Measurements from ENCODE around the gene FAM131C.

Gene FAM131C

DNA sequence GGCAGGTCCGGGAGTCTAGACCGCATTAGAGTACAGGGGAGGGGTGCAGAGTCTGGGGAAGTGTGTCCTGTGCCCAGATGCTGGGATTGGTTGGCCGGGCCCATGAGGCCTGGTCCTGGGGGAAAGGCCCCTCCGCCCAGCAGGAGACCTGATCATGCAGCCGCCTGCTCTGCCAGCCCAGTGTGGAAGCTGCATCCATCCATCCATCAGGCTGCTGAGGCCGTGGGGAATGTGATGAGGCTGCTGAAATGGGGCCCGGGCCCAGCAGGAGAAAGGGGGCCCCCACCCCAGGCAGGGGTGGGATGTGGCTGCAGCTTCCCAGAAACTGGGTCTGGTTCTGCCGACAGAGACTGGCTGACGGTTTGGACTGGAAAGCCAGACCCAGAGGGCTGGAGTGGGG, 45.3 kb upstream of the FAM131C start:
- no peak for FAIRE-seq
- no peak for DNase-seq (ENCODE audit: insufficient read length, low spot score)
- TF ChIP-seq, protein P1, sequence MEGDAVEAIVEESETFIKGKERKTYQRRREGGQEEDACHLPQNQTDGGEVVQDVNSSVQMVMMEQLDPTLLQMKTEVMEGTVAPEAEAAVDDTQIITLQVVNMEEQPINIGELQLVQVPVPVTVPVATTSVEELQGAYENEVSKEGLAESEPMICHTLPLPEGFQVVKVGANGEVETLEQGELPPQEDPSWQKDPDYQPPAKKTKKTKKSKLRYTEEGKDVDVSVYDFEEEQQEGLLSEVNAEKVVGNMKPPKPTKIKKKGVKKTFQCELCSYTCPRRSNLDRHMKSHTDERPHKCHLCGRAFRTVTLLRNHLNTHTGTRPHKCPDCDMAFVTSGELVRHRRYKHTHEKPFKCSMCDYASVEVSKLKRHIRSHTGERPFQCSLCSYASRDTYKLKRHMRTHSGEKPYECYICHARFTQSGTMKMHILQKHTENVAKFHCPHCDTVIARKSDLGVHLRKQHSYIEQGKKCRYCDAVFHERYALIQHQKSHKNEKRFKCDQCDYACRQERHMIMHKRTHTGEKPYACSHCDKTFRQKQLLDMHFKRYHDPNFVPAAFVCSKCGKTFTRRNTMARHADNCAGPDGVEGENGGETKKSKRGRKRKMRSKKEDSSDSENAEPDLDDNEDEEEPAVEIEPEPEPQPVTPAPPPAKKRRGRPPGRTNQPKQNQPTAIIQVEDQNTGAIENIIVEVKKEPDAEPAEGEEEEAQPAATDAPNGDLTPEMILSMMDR (IDR thresholded peaks at IDR 0.05; ENCODE audit: insufficient read depth, missing control alignments) = no peak

DNA sequence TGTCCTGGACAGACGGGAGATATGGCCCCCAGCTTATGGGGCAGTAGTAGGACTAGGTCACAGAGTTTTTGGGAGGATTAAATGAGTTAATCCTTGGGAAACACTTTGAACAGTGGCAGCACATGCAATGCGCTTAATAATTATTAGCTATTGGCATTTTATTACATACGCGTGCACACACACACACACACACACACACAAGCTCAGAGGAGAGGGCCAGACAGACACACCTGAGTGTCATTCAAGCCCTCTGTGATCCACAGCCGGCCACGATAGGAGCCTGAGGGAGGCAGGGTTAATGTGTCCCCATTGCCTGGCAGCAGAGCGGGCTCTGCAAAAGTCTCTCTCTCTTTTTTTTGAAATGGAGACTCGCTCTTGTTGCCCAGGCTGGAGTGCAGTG, 44.5 kb upstream of the FAM131C start:
- TF ChIP-seq, protein P1 (IDR thresholded peaks at IDR 0.05; ENCODE audit: insufficient read depth, missing control alignments) = no peak
- no peak for FAIRE-seq
- no peak for DNase-seq (ENCODE audit: insufficient read length, low spot score)

DNA sequence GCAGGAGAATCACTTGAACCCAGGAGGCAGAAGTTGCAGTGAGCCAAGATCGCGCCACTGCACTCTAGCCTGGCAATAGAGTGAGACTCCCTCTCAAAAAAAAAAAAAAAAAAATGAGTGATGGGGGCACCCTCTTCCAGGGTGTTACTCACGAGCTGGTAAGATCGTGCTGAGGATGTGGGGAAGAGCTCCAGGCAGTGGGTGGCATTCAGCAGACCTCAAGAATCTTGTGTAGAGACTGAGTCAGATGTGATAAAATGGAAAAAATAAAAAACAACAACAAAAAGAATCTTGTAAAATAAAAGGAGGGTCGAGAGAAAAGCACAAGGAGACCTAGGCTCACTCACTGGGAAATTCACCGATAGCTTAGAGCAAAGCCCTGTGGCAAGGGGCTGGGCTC, 43.9 kb upstream of the FAM131C start:
- TF ChIP-seq, protein P1 (IDR thresholded peaks at IDR 0.05; ENCODE audit: insufficient read depth, missing control alignments) = no peak
- DNase-seq (ENCODE audit: insufficient read length, low spot score) (no peak), FAIRE-seq (no peak)

DNA sequence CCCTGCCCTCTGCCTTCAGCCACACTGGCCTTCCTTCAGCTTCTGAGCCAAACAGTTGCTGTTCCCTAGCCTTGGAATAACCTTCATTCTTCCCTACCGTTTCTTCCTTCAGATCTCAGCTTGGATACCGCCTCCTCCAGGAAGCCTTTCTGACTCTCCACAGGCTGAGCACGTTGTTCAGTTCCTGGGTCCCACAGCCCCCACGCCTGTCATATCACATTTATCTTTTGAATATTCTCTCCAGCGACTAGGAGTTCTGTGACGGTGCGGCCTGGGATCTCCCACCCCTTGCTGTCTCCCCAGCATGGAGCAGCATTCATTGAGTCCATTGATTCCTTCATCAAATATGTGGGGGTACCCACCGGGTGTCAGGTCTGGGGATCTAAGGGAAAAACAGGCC, 43.2 kb upstream of the FAM131C start:
- FAIRE-seq (no peak), DNase-seq (ENCODE audit: insufficient read length, low spot score) (no peak)
- TF ChIP-seq, protein P1 (IDR thresholded peaks at IDR 0.05; ENCODE audit: insufficient read depth, missing control alignments) = no peak

DNA sequence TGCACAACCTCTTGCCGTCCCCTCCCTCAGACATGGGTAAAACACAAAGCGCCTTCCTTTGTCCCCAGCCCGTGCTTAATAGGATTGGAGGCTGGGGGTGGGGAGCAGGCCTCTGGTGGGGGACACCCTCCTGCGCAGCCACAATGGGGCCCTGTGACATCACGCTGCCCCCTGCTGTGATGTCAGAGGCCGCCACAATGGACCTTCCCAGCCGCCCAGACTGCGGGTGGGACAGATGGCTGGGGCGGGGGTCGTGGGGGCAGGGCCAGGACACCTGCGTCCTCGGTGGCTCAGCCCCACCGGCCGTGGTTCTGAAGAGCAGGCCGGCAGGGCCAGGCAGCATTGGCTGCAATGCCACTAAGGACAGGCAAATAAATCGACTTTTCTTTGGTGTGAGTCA, 42.6 kb upstream of the FAM131C start:
- DNase-seq (ENCODE audit: insufficient read length, low spot score) (no peak), FAIRE-seq (no peak)
- TF ChIP-seq, protein P1 (IDR thresholded peaks at IDR 0.05; ENCODE audit: insufficient read depth, missing control alignments) = no peak

DNA sequence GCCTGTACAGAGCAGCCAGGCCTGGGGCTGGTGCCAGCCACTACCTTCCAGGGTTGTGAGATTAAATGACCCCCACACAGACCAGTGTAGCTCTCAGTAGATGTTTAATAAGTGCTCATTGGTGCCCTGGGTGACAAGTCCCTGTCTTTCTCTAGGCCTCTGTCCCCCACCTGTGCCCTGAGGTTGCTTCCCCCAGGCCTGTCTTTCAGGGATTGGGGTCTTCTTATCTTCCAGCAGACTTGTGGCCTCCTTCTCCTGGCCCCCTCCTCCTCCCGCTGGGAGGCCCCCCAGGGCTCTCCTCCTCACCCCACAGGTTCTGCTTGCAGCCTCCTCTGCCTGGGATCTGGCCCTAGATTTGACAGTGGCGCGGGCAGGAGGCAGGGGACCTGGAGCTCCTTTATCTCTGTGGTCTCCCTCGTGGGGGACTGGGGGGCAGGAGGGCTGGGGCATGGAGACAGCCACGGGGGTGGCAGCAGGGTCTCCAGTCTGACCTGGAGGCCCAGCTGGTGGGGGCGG, 42.1 kb upstream of the FAM131C start:
- FAIRE-seq = no peak
- no peak for DNase-seq (ENCODE audit: insufficient read length, low spot score)
- TF ChIP-seq, protein P1 (IDR thresholded peaks at IDR 0.05; ENCODE audit: insufficient read depth, missing control alignments) = no peak

DNA sequence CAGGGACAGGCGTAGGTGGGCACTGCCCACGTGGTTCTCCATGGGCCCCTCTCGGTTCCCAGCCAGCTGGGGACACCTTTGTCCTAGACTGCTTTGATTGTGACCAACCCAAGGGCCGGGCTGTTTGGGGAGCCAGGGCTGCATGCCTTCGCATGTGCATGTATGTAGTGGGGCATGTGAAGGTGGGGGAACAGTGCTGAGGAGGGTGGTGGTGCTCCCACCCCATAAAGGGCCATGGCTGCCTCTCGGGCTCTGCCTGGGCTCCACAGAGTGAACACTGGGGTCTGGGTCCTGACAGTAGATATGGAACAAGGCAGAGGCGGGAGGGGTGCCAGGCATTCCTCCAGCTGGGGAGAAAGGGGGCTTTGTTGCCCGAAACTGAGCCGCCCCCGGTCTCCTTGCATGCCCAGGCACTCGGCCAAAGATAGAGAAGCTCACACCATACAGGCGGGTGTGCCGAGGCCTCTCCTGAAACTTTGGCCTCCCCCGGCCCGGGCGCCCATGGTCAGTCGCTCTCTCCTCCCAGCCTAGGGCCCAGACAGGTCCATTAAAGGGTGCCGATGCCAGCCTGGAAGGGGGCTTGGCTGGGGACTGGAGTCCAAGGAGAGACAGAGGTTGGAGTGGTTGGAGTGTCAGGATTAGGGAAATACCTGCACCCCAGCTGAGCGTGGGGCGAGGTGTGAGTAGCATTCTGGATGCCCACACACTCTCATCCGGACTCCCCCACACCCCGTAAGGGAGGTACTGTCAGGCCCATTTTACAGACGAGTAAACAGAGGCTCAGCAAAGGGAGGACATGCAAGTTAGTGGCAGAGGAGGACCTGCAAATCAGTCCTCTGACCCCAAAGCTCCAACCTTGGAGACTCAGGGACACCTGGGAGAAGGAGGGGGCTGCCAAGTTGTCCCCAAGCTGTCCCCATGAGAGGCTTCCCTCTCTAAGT, 41.3 kb upstream of the FAM131C start:
- no peak for DNase-seq (ENCODE audit: insufficient read length, low spot score)
- TF ChIP-seq, protein P1 (IDR thresholded peaks at IDR 0.05; ENCODE audit: insufficient read depth, missing control alignments) = no peak
- FAIRE-seq = no peak
